Urinary bladder (tissue), 4 donors: ENCODE results near the gene SCFD2. TPM values are rescaled to one million over a fixed set of nuclear protein-coding genes. Genes with fewer than 3 reads are reported as not detected.

Experiments
- DNase-seq: peaks from one replicate; pipeline ENCODE4 v3.0.0-alpha.2; 2015; ENCODE audit errors: extremely low spot score
- H3K27ac ChIP-seq: one replicate; pipeline ENCODE4 v1.5.1; 2013; ENCODE audit warnings: low read depth, mild to moderate bottlenecking, moderate library complexity
- H3K36me3 ChIP-seq: one replicate; pipeline ENCODE4 v1.6.1; 2013; ENCODE audit warnings: mild to moderate bottlenecking, moderate library complexity; ENCODE audit not compliant: insufficient read depth
- H3K4me1 ChIP-seq: one replicate; pipeline ENCODE4 v1.6.1; 2013; ENCODE audit warnings: mild to moderate bottlenecking, moderate library complexity; ENCODE audit not compliant: insufficient read depth
- H3K4me3 ChIP-seq: one replicate; pipeline ENCODE4 v1.5.1; 2013; ENCODE audit warnings: low read depth, low read length
- WGBS: extraction: QIAGEN DNeasy Blood & Tissue Kit; methylation state at CpG from one replicate; pipeline ENCODE4 v1.1.7; 2013; 5-methylcytosine and 5-hydroxymethylcytosine counted together
- polyA plus RNA-seq: library from polyadenylated mRNA; stranded (reverse); fragments of 200-250 nt; gene quantifications from one replicate; pipeline ENCODE4 v1.2.3, GENCODE V29; 2013
- total RNA-seq: library from RNA; depleted of rRNA; stranded (reverse); fragments of >200 nt; gene quantifications from one replicate; pipeline ENCODE4 v1.2.3, GENCODE V29; 2014
- donor health status: healthy with polysubstance abuse.
- donor health status: healthy.

SCFD2 gene
- total and polyA plus RNA-seq, 2 donors, result 8.1 to 23.8 TPM

GRCh38 chr4:53100501-53101190, 265.2 kb downstream of the SCFD2 start:
- DNase-seq, result no peak

GRCh38 chr4:53098681-53099121, 267.2 kb downstream of the SCFD2 start:
- Histone ChIP-seq H3K4me1 (no peaks in the 10 kb centered on the region), H3K4me3 (no peak overlapping the region), H3K27ac (no peak overlapping the region), H3K36me3 (no peaks in the 10 kb centered on the region)
- WGBS, result 77% methylated on average over 2 of the region's 2 CpGs
- no peak for DNase-seq

More at GRCh38 chr4:53100501-53101190, 265.2 kb downstream of the SCFD2 start:
- H3K4me3 ChIP-seq, result no peak overlapping the region
- 40% methylated on average over 7 of the region's 7 CpGs for WGBS
- H3K4me1 ChIP-seq, result no peaks in the 10 kb centered on the region
- H3K36me3 ChIP-seq, result no peaks in the 10 kb centered on the region
- no peak overlapping the region for H3K27ac ChIP-seq

- Histone ChIP-seq H3K4me1 (no peaks in the 10 kb centered on the region), H3K4me3 (no peak overlapping the region), H3K36me3 (no peaks in the 10 kb centered on the region), H3K27ac (no peak overlapping the region)
- DNase-seq, result no peak
- 95% methylated on average over 1 of the region's 1 CpG for WGBS
Measured at GRCh38 chr4:53094040-53094439, 271.8 kb downstream of the SCFD2 start.

GRCh38 chr4:53089936-53090729, 275.7 kb downstream of the SCFD2 start:
- Histone ChIP-seq H3K36me3 (no peaks in the 10 kb centered on the region), H3K4me3 (no peak overlapping the region), H3K4me1 (no peaks in the 10 kb centered on the region), H3K27ac (no peak overlapping the region)
- no peak for DNase-seq

GRCh38 chr4:53088152-53088551, 277.7 kb downstream of the SCFD2 start:
- WGBS, result 76% methylated on average over 1 of the region's 1 CpG

GRCh38 chr4:53076374-53076958, 289.4 kb downstream of the SCFD2 start:
- H3K4me3 ChIP-seq, result no peak overlapping the region
- H3K36me3 ChIP-seq, result no peaks in the 10 kb centered on the region
- no peaks in the 10 kb centered on the region for H3K4me1 ChIP-seq
- WGBS, result 53% methylated on average over 8 of the region's 8 CpGs
- DNase-seq, result no peak
- H3K27ac ChIP-seq, result no peak overlapping the region

More at GRCh38 chr4:53088152-53088551, 277.7 kb downstream of the SCFD2 start:
- no peak overlapping the region for H3K27ac ChIP-seq
- no peak overlapping the region for H3K4me3 ChIP-seq
- no peak for DNase-seq
- H3K4me1 ChIP-seq, result no peaks in the 10 kb centered on the region
- H3K36me3 ChIP-seq, result no peaks in the 10 kb centered on the region

GRCh38 chr4:53075162-53075785, 290.6 kb downstream of the SCFD2 start:
- no peak overlapping the region for H3K27ac ChIP-seq
- no peak for DNase-seq
- WGBS, result 97% methylated on average over 1 of the region's 1 CpG

GRCh38 chr4:53068755-53069330, 297.0 kb downstream of the SCFD2 start:
- WGBS, result 77% methylated on average over 3 of the region's 3 CpGs
- Histone ChIP-seq H3K4me1 (no peaks in the 10 kb centered on the region), H3K36me3 (no peaks in the 10 kb centered on the region), H3K27ac (no peak overlapping the region), H3K4me3 (no peak overlapping the region)
- DNase-seq, result no peak

More at GRCh38 chr4:53075162-53075785, 290.6 kb downstream of the SCFD2 start:
- H3K4me1 ChIP-seq, result no peaks in the 10 kb centered on the region
- H3K36me3 ChIP-seq, result no peaks in the 10 kb centered on the region
- no peak overlapping the region for H3K4me3 ChIP-seq

GRCh38 chr4:53067125-53067802, 298.6 kb downstream of the SCFD2 start:
- Histone ChIP-seq H3K27ac (no peak overlapping the region), H3K4me3 (no peak overlapping the region), H3K36me3 (no peaks in the 10 kb centered on the region), H3K4me1 (no peaks in the 10 kb centered on the region)
- DNase-seq, result no peak
- 94% methylated on average over 2 of the region's 2 CpGs for WGBS

GRCh38 chr4:53066155-53066554, 299.7 kb downstream of the SCFD2 start:
- Histone ChIP-seq H3K36me3 (no peaks in the 10 kb centered on the region), H3K27ac (no peak overlapping the region), H3K4me3 (no peak overlapping the region), H3K4me1 (no peaks in the 10 kb centered on the region)
- DNase-seq, result no peak
- WGBS, result 96% methylated on average over 1 of the region's 1 CpG

GRCh38 chr4:53064609-53065008, 301.3 kb downstream of the SCFD2 start:
- no peak overlapping the region for H3K4me3 ChIP-seq
- 94% methylated on average over 1 of the region's 1 CpG for WGBS
- no peaks in the 10 kb centered on the region for H3K36me3 ChIP-seq
- DNase-seq, result no peak
- no peaks in the 10 kb centered on the region for H3K4me1 ChIP-seq
- no peak overlapping the region for H3K27ac ChIP-seq

- Histone ChIP-seq H3K36me3 (no peaks in the 10 kb centered on the region), H3K4me1 (no peaks in the 10 kb centered on the region), H3K4me3 (no peak overlapping the region), H3K27ac (no peak overlapping the region)
- no peak for DNase-seq
- 97% methylated on average over 8 of the region's 8 CpGs for WGBS
Measured at GRCh38 chr4:53061091-53061850, 304.6 kb downstream of the SCFD2 start.
